Stomach (tissue), 4 donors: ENCODE results near the gene SMCHD1.
"Not testable (repeated sequence)": the region's sequence is repeated elsewhere in the genome, so short reads cannot be mapped to it uniquely, and the experiment has no call there.

Source experiments
- EP300 ChIP-seq: sonication (generic); formaldehyde crosslinking; IDR thresholded peaks from one replicate; pipeline ENCODE4 v1.6.1; 2017; ENCODE audit warnings: antibody characterized with exemption
- TF ChIP-seq, protein P1 (sequence below), 7 experiments: fragments of 450-650 bp in 4 of 7; fragments of 200-600 bp in 3 of 7; sonication (generic) in 3 of 7; IDR thresholded peaks; one replicate each; pipeline ENCODE4 v1.5.1; 2016 to 2019; ENCODE audit warnings: antibody characterized with exemption in 7 of 7, control low read depth in 2 of 7, mild to moderate bottlenecking in 1 of 7

DNA sequence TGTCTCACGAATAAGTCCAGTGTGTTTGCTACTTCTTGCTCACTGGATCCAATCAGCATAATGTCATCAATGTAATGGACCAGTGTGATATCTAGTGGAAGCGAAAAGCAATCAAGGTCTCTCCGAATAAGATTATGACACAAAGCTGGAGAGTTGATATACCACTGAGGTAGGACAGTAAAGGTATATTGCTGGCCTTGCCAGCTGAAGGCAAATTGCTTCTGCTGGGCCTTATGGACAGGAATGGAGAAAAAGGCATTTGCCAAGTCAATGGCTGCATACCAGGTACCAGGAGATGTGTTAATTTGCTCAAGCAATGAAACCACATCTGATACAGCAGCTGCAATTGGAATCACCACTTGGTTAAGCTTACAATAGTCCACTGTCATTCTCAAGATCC lies 180.6 kb downstream of the SMCHD1 start:
- TF ChIP-seq, protein P1, sequence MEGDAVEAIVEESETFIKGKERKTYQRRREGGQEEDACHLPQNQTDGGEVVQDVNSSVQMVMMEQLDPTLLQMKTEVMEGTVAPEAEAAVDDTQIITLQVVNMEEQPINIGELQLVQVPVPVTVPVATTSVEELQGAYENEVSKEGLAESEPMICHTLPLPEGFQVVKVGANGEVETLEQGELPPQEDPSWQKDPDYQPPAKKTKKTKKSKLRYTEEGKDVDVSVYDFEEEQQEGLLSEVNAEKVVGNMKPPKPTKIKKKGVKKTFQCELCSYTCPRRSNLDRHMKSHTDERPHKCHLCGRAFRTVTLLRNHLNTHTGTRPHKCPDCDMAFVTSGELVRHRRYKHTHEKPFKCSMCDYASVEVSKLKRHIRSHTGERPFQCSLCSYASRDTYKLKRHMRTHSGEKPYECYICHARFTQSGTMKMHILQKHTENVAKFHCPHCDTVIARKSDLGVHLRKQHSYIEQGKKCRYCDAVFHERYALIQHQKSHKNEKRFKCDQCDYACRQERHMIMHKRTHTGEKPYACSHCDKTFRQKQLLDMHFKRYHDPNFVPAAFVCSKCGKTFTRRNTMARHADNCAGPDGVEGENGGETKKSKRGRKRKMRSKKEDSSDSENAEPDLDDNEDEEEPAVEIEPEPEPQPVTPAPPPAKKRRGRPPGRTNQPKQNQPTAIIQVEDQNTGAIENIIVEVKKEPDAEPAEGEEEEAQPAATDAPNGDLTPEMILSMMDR (IDR thresholded peaks at IDR 0.05), result not testable (repeated sequence)
- not testable (repeated sequence) for TF ChIP-seq EP300
